ENCODE results near the gene ALK.

Gene ALK

GRCh38 chr2:29573612-29574011, 347.8 kb downstream of the ALK start:
- no peaks in the 10 kb centered on the region for H3K4me1 ChIP-seq (ENCODE audit: control insufficient read depth, insufficient read depth, low read length)
- H3K27ac ChIP-seq (ENCODE audit: extremely low read depth, low read depth, low read length): no peak overlapping the region
- POLR2A ChIA-PET: no interaction called here
- TF ChIP-seq ZNF121 (tag by site-specific recombination; IDR thresholded peaks at IDR 0.05) (no peak), GLIS2 (tag by site-specific recombination; IDR thresholded peaks at IDR 0.05) (no peak), ZNF202 (tag by site-specific recombination; IDR thresholded peaks at IDR 0.05; ENCODE audit: borderline replicate concordance) (no peak), ZNF416 (tag by site-specific recombination; IDR thresholded peaks at IDR 0.05) (no peak), ZBTB8A (tag by site-specific recombination; IDR thresholded peaks at IDR 0.05) (no peak), ZNF292 (tag by site-specific recombination; IDR thresholded peaks at IDR 0.05; ENCODE audit: borderline replicate concordance, low read depth) (no peak), ZNF837 (tag by site-specific recombination; IDR thresholded peaks at IDR 0.05) (no peak), ZNF24 (tag by site-specific recombination; IDR thresholded peaks at IDR 0.05) (no peak), ZNF707 (tag by site-specific recombination; IDR thresholded peaks at IDR 0.05) (no peak), ZSCAN30 (tag by site-specific recombination; IDR thresholded peaks at IDR 0.05) (no peak), ZSCAN16 (tag by site-specific recombination; IDR thresholded peaks at IDR 0.05) (no peak)
- TF ChIP-seq, protein P1, sequence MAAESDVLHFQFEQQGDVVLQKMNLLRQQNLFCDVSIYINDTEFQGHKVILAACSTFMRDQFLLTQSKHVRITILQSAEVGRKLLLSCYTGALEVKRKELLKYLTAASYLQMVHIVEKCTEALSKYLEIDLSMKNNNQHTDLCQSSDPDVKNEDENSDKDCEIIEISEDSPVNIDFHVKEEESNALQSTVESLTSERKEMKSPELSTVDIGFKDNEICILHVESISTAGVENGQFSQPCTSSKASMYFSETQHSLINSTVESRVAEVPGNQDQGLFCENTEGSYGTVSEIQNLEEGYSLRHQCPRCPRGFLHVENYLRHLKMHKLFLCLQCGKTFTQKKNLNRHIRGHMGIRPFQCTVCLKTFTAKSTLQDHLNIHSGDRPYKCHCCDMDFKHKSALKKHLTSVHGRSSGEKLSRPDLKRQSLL (tag by site-specific recombination; IDR thresholded peaks at IDR 0.05): no peak
- TF ChIP-seq, protein P2, sequence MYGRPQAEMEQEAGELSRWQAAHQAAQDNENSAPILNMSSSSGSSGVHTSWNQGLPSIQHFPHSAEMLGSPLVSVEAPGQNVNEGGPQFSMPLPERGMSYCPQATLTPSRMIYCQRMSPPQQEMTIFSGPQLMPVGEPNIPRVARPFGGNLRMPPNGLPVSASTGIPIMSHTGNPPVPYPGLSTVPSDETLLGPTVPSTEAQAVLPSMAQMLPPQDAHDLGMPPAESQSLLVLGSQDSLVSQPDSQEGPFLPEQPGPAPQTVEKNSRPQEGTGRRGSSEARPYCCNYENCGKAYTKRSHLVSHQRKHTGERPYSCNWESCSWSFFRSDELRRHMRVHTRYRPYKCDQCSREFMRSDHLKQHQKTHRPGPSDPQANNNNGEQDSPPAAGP (tag by site-specific recombination; IDR thresholded peaks at IDR 0.05): no peak
- TF ChIP-seq, protein P3, sequence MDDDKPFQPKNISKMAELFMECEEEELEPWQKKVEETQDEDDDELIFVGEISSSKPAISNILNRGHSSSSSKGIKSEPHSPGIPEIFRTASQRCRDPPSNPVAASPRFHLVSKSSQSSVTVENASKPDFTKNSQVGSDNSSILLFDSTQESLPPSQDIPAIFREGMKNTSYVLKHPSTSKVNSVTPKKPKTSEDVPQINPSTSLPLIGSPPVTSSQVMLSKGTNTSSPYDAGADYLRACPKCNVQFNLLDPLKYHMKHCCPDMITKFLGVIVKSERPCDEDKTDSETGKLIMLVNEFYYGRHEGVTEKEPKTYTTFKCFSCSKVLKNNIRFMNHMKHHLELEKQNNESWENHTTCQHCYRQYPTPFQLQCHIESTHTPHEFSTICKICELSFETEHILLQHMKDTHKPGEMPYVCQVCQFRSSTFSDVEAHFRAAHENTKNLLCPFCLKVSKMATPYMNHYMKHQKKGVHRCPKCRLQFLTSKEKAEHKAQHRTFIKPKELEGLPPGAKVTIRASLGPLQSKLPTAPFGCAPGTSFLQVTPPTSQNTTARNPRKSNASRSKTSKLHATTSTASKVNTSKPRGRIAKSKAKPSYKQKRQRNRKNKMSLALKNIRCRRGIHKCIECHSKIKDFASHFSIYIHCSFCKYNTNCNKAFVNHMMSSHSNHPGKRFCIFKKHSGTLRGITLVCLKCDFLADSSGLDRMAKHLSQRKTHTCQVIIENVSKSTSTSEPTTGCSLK (tag by site-specific recombination; IDR thresholded peaks at IDR 0.05): no peak
- TF ChIP-seq, protein P4, sequence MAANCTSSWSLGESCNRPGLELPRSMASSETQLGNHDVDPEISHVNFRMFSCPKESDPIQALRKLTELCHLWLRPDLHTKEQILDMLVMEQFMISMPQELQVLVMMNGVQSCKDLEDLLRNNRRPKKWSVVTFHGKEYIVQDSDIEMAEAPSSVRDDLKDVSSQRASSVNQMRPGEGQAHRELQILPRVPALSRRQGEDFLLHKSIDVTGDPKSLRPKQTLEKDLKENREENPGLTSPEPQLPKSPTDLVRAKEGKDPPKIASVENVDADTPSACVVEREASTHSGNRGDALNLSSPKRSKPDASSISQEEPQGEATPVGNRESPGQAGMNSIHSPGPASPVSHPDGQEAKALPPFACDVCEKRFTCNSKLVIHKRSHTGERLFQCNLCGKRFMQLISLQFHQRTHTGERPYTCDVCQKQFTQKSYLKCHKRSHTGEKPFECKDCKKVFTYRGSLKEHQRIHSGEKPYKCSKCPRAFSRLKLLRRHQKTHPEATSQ (tag by site-specific recombination; IDR thresholded peaks at IDR 0.05): no peak
- TF ChIP-seq, protein P5, sequence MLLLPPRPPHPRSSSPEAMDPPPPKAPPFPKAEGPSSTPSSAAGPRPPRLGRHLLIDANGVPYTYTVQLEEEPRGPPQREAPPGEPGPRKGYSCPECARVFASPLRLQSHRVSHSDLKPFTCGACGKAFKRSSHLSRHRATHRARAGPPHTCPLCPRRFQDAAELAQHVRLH (tag by site-specific recombination; IDR thresholded peaks at IDR 0.05): no peak
- no peak overlapping the region for H3K4me3 ChIP-seq (ENCODE audit: low read depth, low read length)
- no peaks in the 10 kb centered on the region for H3K36me3 ChIP-seq (ENCODE audit: control insufficient read depth in 2 of 2, insufficient read depth in 1 of 2, low read length in 2 of 2)
- no peaks in the 10 kb centered on the region for H3K9me3 ChIP-seq (ENCODE audit: control insufficient read depth, insufficient read depth, low read depth, low read length)
- CTCF ChIA-PET: no interaction called here

DNA sequence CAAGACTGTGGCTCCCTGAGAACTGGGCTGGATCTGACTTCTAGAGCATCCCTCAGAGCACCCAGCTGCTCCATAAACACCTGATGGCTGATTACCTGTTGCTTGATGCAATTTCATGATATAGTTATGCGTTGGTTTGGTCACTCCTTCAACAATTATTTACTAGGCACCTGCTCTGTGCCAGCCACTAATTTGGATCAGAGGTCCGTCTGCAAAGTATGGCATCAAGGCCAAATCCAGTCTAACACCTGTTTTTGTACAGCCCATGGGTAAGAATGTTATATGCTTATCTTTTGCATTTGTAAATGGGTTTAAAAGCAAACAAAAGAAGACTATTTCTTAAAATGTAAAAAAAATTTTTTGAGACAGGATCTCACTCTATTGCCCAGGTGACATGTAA, 348.2 kb downstream of the ALK start:
- Histone ChIP-seq H3K4me3 (ENCODE audit: low read depth, low read length) (no peak overlapping the region), H3K36me3 (ENCODE audit: control insufficient read depth in 2 of 2, insufficient read depth in 1 of 2, low read length in 2 of 2) (no peaks in the 10 kb centered on the region), H3K27ac (ENCODE audit: extremely low read depth, low read depth, low read length) (no peak overlapping the region), H3K4me1 (ENCODE audit: control insufficient read depth, insufficient read depth, low read length) (no peaks in the 10 kb centered on the region), H3K9me3 (ENCODE audit: control insufficient read depth, insufficient read depth, low read depth, low read length) (no peaks in the 10 kb centered on the region)
- no peak for TF ChIP-seq MEIS1 (CRISPR knock-in tag; IDR thresholded peaks at IDR 0.05; ENCODE audit: borderline replicate concordance)
- no peak for TF ChIP-seq ZNF426 (tag by site-specific recombination; IDR thresholded peaks at IDR 0.05)
- no peak for TF ChIP-seq SP7 (tag by site-specific recombination; IDR thresholded peaks at IDR 0.05)
- no peak for TF ChIP-seq ZNF114 (tag by site-specific recombination; IDR thresholded peaks at IDR 0.05)
- TF ChIP-seq ZBTB1 (tag by site-specific recombination; IDR thresholded peaks at IDR 0.05): no peak
- peak; percentile 69 for TF ChIP-seq SCRT2 (tag by site-specific recombination; IDR thresholded peaks at IDR 0.05)
- ChIA-PET CTCF (no interaction called here), POLR2A (no interaction called here)

Measured in HEK293 (cell line).